Prostate gland (tissue), 2 donors: ENCODE measurements around the gene NUP85. TPM values are rescaled to one million over a fixed set of nuclear protein-coding genes. Genes with fewer than 3 reads are reported as not detected.

Experiments used
- DNase-seq: peaks from one replicate; pipeline ENCODE4 v3.0.0-alpha.2; 2019; ENCODE audit warnings: low spot score
- H3K27ac ChIP-seq, 2 donors: fragments of 200-600 bp; sonication (generic); 2 replicates each; pipeline ENCODE4 v1.5.1; 2017 to 2019
- H3K27me3 ChIP-seq: fragments of 200-600 bp; sonication (generic); replicated peaks from 2 replicates; pipeline ENCODE4 v1.5.1; 2019; ENCODE audit not compliant: insufficient read depth
- H3K36me3 ChIP-seq, 2 donors: fragments of 200-600 bp; sonication (generic); 1 replicate in 1 of 2; 2 replicates in 1 of 2; pipeline versions ENCODE4 v1.5.1 to v1.8.1; 2017 to 2019
- H3K4me1 ChIP-seq: fragments of 200-600 bp; sonication (generic); replicated peaks from 2 replicates; pipeline ENCODE4 v1.5.1; 2019
- H3K4me3 ChIP-seq, 2 donors: fragments of 200-600 bp; sonication (generic); 2 replicates each; pipeline ENCODE4 v1.5.1; 2017 to 2019
- H3K9me3 ChIP-seq: fragments of 200-600 bp; sonication (generic); 2 replicates; pipeline ENCODE4 v1.5.1; 2017
- CTCF ChIP-seq, 4 experiments: fragments of 200-600 bp in 2 of 4; fragments of 450-650 bp in 2 of 4; sonication (generic) in 2 of 4; IDR thresholded peaks; 1 replicate in 3 of 4; 2 replicates in 1 of 4; pipeline ENCODE4 v1.5.1; 2016 to 2019; ENCODE audit warnings: antibody characterized with exemption in 4 of 4, mild to moderate bottlenecking in 2 of 4, moderate library complexity in 2 of 4
- POLR2A ChIP-seq: fragments of 450-650 bp; IDR thresholded peaks from one replicate; pipeline ENCODE4 v1.6.1; 2016; ENCODE audit warnings: antibody characterized with exemption, mild to moderate bottlenecking
- POLR2AphosphoS5 ChIP-seq: sonication (generic); formaldehyde crosslinking; IDR thresholded peaks from one replicate; pipeline ENCODE4 v1.6.1; 2017; ENCODE audit warnings: antibody characterized with exemption
- WGBS: methylation state at CpG from one replicate; pipeline ENCODE4 v1.1.5; 2018; 5-methylcytosine and 5-hydroxymethylcytosine counted together
- intact Hi-C: fragments of 100-400 bp; cut with DNase I; formaldehyde crosslinking; loops from one replicate; pipeline ENCODE4 v1.14.2; 2022
- total RNA-seq, 2 donors: library from RNA; depleted of rRNA; stranded (reverse); fragments of >200 nt; gene quantifications; one replicate each; pipeline ENCODE4 v1.1.0, GENCODE V29; 2016

NUP85 gene
- total RNA-seq, 2 donors from 2014 or later, result 41.0 to 46.7 TPM

GRCh38 chr17:75241996-75242460, 36.5 kb downstream of the NUP85 start:
- no peaks in the 10 kb centered on the region for H3K27me3 ChIP-seq

GRCh38 chr17:75242461-75243042, 37.1 kb downstream of the NUP85 start:
- Histone ChIP-seq H3K4me3 (no peak overlapping the region), H3K4me1 (no peaks in the 10 kb centered on the region), H3K27me3 (no peaks in the 10 kb centered on the region), H3K36me3 (peaks cover 18 to 31% of the 10 kb centered on the region in 2 donors), H3K27ac (no peak overlapping the region), H3K9me3 (no peaks in the 10 kb centered on the region)
- 86% methylated on average over 17 of the region's 17 CpGs for WGBS
- DNase-seq, result no peak
- intact Hi-C loops, result no loop called here
- TF ChIP-seq POLR2A, result no peak
- TF ChIP-seq CTCF (IDR thresholded peaks at IDR 0.05), result no peak
- TF ChIP-seq POLR2AphosphoS5, result no peak

More at GRCh38 chr17:75241996-75242460, 36.5 kb downstream of the NUP85 start:
- H3K27ac ChIP-seq, result no peak overlapping the region
- intact Hi-C loops, result no loop called here
- no peak overlapping the region for H3K4me3 ChIP-seq
- no peak for DNase-seq
- H3K36me3 ChIP-seq, result peaks cover 18 to 35% of the 10 kb centered on the region in 2 donors
- H3K4me1 ChIP-seq, result no peaks in the 10 kb centered on the region
- TF ChIP-seq POLR2AphosphoS5, result no peak
- TF ChIP-seq CTCF (IDR thresholded peaks at IDR 0.05), result no peak
- no peak for TF ChIP-seq POLR2A
- no peaks in the 10 kb centered on the region for H3K9me3 ChIP-seq
- WGBS, result 89% methylated on average over 15 of the region's 15 CpGs

GRCh38 chr17:75244133-75244866, 38.8 kb downstream of the NUP85 start:
- Histone ChIP-seq H3K36me3 (peaks cover 18 to 30% of the 10 kb centered on the region in 2 donors), H3K27ac (no peak overlapping the region), H3K9me3 (no peaks in the 10 kb centered on the region), H3K27me3 (no peaks in the 10 kb centered on the region), H3K4me1 (no peaks in the 10 kb centered on the region), H3K4me3 (no peak overlapping the region)
- TF ChIP-seq POLR2A (no peak), POLR2AphosphoS5 (no peak), CTCF (IDR thresholded peaks at IDR 0.05) (no peak)
- intact Hi-C loops, result no loop called here
- DNase-seq, result no peak
- WGBS, result 82% methylated on average over 22 of the region's 22 CpGs

- intact Hi-C loops, result no loop called here
- Histone ChIP-seq H3K4me3 (no peak overlapping the region), H3K27ac (no peak overlapping the region), H3K36me3 (peaks cover 18 to 30% of the 10 kb centered on the region in 2 donors), H3K9me3 (no peaks in the 10 kb centered on the region), H3K4me1 (no peaks in the 10 kb centered on the region), H3K27me3 (no peaks in the 10 kb centered on the region)
- TF ChIP-seq POLR2A, result no peak
- TF ChIP-seq POLR2AphosphoS5, result no peak
- no peak for TF ChIP-seq CTCF (IDR thresholded peaks at IDR 0.05)
- WGBS, result 89% methylated on average over 6 of the region's 6 CpGs
- DNase-seq, result no peak
These were observed 39.5 kb downstream of the NUP85 start for GRCh38 chr17:75245011-75245410.
